Medulla oblongata (tissue), 1 donor: ENCODE results near the gene TMEM200B.
"Not testable (repeated sequence)": the region's sequence is repeated elsewhere in the genome, so short reads cannot be mapped to it uniquely, and the experiment has no call there.

Experiments
- DNase-seq: peaks from one replicate; pipeline ENCODE4 v3.0.0-alpha.2; 2015; ENCODE audit errors: extremely low spot score

TMEM200B gene

DNA sequence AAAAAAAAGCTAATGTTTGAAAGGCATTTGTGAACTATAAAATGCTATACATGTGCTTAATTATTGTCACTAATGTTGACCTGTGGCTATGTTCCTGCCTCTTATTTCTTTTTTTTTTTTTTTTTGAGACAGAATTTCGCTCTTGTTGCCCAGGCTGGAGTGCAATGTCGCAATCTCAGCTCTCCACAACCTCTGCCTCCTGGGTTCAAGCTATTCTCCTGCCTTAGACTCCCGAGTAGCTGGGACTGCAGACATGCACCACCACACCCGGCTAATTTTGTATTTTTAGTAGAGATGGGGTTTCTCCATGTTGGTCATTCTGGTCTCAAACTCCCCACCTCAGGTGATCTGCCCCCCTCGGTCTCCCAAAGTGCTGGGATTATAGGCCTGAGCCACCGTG is 15.7 kb downstream of the TMEM200B start:
- not testable (repeated sequence) for DNase-seq

DNA sequence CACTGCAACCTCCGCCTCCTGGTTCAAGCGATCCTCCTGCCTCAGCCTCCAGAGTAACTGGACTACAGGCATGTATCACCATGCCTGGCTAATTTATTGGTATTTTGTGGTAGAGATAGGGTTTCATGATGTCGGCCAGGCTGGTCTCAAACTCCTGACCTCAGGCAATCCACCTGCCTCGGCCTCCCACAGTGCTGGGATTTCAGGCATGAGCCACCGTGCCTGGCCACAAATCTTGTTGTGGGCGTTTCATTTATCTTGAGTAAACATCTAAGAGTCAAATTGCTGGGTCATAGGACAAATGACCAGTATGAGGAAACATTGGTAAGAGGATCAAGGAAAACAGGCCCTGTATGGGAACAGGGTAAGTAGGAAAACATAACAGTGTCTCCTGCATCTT is 17.9 kb downstream of the TMEM200B start:
- no peak for DNase-seq

DNA sequence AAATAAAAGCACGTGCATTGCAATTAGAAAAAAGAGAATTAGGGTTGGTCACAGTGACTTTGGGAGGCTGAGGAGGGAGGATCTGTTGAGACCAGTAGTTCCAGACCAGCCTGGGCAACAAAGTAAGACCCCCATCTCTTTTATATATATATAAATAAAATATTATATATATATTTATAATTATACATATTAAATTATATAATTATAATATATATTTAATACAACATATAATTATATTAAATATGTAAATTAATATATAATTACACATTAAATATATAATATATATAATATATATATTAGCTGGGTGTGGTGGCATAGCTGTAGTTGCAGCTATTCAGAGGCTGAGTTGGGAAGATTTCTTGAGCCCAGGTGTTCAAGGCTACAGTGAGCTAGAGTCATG is 23.2 kb downstream of the TMEM200B start:
- DNase-seq: no peak

DNA sequence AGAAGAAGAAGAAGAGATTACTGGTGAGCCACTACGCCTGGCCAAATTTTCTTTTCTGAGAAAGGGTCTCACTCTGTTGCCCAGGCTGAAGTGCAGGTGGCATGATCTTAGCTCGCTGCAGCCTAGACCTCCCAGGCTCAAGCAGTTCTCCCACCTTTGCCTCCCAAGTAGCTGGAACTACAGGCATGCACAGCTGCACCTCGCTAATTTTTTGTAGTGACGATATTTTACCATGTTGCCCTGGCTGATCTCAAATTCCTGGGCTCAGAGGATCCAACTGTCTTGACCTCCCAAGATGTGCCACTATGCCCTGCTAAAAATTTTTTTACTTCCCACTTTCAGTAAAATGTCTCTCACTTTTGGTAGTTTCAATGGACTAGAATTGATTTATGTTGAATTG is 24.4 kb downstream of the TMEM200B start:
- no peak for DNase-seq

DNA sequence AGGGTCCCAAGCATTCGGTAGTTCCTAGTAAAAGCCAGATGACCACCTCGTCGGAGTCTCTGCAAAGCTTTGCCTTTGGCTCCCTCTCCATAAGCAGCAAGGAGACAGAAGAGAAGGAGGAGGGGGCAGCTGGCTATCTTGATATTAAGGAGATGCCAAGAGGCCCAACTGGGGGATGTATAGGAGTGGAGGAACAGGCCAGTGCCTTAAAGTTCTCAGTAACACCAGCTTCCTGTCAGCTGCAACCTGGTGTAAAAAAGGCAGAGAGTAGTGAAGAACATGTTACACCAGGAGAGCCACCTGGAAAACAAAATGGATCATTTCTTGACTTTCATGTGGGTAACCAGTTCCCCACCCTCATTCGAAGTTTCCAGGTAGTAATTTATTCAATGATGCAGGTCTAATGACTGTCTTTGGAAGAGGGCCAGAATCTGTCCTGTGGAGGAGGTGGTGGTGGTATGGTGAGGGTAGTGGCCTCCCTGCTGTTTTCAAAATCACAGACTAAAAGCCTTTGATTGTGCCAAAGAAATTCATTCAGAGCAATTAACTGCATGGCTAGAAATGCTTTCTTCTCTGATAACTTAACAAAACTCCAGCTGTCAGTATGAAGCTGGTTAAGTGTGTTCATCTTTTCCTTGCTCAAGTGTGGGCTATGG is 27.3 kb downstream of the TMEM200B start:
- DNase-seq: no peak

DNA sequence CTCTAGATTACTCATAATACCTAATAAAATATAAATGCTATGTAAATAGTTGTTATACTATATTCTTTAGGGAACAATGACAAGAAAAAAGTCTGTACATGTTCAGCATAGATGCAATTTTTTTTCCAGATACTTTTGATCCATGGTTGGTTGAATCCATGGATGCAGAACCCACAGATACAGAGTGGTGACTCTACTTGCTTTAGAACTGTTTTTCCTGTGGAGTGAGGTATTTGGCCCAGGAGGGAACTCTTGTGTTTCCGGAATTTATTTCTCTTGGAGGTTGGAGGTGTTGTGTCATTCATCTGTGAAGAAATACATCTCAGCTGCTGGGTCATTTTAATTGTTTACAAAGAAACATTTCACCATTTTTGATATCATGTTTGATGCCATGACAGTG is 28.7 kb downstream of the TMEM200B start:
- no peak for DNase-seq

DNA sequence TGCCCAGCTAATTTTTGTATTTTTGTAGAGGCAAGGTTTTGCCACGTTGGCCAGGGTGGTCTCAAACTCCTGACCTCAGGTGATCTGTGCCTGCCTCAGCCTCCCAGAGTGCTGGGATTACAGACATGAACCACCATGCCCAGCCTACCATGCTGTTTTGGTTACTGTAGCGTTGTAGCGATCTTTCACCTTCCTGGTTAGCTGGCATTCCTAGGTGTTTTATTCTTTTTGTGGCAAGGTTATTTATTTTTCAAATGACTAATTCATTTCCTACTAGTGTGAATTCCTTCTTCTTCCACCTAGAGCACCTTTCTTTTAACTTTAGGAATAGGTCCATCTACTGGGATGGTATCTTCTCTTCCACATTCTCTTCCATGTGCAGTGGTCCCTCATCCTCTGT is 29.3 kb downstream of the TMEM200B start:
- DNase-seq: no peak

DNA sequence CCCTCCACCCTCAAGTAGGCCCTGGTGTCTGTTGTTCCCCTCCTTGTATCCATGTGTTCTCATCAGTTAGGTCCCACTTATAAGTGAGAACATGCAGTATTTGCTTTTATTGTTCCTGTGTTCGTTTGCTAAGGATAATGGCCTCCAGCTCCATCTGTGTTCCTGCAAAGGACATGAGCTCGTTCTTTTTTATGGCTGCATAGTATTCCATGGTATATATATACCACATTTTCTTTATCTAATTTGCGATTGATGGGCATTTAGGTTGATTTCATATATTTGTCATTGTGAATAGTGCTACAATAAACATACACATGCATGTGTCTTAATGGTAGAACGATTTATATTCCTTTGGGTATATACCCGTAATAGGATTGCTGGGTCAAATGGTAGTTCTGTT is 31.0 kb downstream of the TMEM200B start:
- not testable (repeated sequence) for DNase-seq

DNA sequence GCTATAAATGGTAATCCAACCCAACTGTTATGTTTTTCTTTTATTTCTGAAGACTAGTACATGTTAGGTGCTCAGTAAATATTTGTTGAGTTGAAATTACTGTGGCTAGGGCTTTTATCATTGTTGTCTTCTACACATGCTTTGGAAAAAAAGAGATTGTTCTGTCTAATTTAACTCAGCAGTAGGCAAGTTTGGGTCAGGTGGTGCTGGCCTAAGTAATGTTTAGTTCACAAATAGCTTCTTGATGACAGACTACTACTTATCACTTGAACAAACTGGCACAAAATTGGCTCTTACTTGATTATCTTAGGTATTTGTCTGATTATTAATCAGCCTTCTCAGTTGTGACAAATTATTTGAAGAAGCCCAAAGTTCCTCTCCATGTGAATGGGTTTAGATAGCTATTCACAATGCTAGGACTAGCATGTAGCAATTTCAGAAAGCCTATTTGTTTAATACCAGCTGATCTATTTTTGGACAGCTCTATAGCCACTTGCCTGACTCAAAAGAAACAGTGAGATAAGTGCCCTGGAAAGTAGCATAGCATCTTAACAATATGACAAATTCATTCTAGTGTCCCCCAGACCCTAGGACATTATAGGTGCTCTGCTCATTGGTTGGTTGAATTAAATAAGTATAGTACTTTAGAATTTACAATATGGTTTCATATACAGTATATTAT is 32.6 kb downstream of the TMEM200B start:
- DNase-seq: no peak

DNA sequence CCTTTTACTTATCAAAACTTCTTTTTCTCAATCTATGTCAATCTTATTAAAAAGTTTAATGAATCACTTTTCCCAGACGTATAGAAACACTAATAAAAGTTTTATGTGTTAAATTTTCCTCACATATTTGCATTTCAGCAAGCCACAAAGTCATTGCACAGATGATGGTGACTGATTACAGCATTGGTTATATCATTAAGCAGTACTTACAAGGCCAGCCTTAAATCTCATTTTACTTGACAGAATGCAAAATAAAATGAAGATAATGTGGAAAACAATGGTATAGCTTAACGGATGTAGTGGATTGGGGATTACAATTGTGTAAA is 39.5 kb downstream of the TMEM200B start:
- no peak for DNase-seq

DNA sequence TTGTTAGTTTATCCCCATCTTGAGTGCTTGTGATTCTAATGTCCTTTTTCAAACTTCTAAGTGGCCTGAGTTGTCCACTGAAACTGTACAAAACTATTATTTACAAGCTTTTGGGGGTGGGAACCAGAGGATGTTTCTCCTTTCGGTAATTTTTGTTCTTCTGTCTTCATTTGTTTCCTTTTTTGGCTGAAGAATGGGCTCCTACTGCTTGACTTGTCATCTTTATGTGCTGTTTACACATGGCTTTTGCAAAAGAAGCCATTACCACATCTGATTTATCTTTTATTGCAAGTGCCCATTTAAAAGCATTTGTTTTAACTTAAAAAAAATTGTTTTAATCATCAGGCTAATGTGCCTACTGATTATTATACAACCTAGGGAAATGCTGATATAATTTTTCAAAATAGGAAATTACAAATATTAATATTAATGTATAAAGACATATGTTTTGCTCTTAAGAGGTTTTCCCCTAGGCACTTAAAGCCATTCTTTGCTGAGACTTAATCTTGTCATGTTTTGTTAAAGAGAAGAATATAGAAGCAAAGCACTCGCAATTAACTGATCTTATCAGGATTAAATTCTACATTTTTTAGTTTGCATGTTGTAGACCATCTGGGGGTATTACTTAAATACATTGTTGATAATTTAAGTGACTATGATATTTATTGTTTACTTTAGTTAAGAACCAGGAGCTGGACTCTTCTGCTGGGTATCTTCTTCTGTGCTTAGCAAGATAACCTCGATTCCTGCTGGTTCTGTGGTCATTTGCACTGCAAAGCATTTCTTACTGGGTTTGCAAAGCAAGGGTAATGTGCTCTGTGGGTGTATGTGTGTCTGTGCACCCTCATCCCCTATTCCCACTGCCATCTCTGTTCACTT is 40.1 kb downstream of the TMEM200B start:
- no peak for DNase-seq

DNA sequence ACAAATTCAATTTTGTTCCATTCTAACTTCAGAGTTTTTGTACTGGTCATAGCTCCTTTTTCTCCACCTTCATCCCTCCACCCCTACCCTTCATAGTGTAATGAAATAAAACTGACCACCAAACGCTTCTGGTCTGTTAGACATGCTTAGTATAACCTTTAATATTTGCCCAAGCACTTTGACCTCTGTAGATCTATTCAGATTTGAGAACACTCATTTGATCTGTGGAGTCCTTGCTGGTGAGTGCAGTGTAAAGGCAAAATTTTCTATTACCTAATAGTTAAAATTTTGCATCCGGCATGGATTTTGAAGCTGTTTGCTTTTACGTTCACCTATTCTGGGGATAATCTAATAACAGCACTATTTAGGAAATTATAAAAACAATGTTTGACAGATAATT is 41.2 kb downstream of the TMEM200B start:
- DNase-seq: no peak

DNA sequence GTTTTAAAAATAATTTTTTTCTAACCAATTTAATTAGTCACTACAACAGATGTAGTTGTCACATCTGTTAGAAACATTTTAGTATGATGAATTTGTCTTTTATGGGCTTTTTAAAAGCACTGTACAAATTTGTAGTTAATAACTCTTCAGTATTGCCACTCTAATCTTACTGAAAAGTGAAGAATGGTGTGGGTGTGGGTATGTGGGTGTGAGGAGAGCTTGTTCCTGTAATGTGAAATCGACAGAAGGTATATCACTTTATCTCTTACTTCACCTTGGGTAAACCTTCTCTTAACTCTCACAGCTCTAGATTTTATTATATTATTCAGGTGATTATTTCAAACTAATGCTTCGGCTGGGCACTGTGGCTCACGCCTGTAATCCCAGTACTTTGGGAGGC is 42.5 kb downstream of the TMEM200B start:
- no peak for DNase-seq

DNA sequence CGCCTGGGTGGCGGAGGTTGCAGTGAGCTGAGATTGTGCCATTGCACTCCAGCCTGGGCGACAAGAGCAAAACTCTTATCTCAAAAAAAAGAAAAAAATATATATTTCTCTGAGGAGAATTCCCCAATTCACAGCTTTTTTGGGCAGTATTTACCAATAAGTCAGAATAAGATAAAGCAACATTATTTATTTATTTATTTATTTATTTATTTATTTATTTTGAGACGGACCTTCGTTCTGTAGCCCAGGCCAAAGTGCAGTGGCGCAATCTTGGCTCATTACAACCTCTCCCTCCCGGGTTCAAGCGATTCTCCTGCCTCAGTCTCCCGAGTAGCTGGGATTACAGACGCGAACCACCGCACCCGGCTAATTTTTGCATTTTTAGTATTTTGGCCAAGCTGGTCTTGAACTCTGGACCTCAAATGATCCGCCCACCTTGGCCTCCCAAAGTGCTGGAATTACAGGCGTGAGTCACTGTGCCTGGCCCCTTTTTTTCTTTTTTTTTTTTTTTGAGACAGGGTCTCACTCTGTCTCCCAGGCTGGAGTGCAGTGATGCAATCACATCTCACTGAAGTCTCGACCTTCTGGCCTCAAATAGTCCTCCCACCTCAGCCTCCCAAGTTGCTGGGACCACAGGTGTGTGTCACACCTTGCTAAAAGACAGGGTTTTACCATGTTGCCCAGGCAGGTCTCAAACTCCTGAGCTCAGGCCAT is 43.6 kb downstream of the TMEM200B start:
- not testable (repeated sequence) for DNase-seq

DNA sequence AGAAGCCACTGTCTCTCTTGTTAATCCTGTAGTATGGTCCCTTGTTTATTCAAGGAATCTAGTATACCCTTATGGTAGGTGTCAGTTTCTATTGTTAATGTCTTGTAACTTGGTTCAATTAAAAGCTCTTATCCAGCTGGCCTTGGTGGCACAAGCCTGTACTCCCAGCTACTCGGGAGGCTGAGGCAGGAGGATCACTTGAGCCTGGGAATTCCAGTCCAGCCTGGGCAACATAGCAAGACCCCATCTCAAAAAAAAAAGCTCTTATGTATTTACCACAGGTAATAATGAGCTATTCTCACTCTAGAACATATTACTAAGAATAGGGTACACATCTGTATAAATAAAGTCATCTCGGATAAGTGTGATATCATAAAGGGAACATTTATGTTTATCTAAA is 46.5 kb downstream of the TMEM200B start:
- no peak for DNase-seq
